PC-3 (cell line): ENCODE data around the gene KIF25.

Source experiments
- CTCF ChIP-seq: fragments of 300-600 bp; sonication (generic); conservative IDR thresholded peaks from 2 replicates; pipeline ENCODE4 v1.5.1; 2017; ENCODE audit warnings: antibody characterized with exemption, low read depth, mild to moderate bottlenecking, low read length
- EZH2 ChIP-seq: fragments of 300-600 bp; sonication (generic); IDR thresholded peaks from one replicate; pipeline ENCODE4 v1.6.1; 2017; ENCODE audit warnings: antibody characterized with exemption, mild to moderate bottlenecking, low read length; ENCODE audit not compliant: unreplicated experiment
- EZH2phosphoT487 ChIP-seq: fragments of 300-600 bp; sonication (generic); IDR thresholded peaks from 2 replicates; pipeline ENCODE4 v1.6.1; 2018; ENCODE audit warnings: mild to moderate bottlenecking, antibody characterized with exemption, low read length, borderline replicate concordance

DNA sequence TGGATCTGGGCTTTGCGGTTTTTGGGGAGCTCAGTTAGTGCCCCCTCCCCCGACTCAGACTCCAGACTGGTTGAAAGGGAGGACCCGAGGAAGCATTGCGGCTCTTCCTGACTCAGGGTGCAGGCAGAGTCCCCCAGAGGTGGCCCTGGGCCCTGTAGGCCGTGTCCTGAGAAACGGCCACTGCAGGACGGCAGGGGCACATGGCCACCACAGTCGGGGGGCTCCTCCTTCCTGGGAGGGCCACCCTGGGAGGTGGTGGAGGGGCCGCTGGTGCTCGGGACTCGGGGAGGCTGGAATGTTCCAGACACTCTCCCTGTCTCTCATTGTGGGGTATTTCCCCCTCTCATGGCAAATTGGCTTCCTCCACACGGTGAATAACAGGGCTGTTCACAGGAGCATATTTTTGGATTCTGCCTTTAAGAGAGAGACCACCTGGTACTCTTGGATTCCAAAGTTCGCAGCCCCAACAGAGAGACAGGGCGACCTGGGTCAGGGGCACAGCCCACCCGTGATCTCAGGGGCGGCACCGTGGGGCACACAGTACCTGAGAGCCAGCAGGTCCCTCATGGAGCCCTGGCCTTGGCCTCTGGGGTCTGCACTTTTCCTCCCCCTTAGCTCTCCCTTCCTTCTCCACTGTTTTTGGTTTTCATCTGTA, 45.8 kb downstream of the KIF25 start:
- TF ChIP-seq CTCF (no peak), EZH2 (no peak), EZH2phosphoT487 (no peak)
